ENCODE results near the gene JAML.

Gene JAML

DNA sequence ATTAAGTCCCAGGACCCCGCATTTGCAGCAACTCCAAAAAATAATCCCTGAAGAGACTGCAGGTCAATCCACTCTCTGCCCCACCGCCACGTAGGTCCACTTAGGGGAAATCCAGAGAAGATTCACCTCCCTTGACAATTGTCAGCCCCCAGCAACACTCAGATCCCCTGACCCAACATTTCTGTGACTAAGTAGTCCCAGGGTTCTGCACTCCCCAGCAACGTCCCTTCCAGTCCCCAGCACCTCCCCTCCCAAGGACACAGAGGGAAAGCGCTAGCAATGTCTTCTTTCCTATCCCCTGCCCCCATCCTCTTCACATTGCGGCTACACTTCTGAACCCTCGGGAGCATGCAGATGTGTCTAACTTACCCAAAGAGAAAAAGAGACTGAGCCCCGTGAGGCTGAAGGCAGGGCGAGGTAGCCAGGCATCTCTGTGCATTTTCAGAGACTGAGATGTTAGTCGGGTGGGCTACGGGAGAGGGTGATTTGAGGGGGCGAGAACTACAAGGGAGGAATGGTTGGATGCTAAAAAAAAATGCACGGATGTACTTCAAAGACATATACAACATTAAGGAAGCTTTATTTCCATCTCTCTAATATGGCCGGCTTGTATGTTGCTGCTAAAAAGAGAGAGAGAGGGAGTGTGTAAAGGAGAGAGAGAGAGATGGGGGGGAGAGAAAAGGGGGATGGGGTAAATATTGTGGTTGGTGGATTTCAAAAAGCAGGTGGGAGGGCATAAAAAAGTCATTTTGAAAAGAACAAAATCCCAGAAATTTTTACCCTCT lies 48.6 kb downstream of the JAML start, which contains the start of gene SCN2B:
SCN2B (minus strand) TSS at position 647 of the 785 bp plus-strand sequence; CDS start at position 439, 208 bp downstream.
- H3K9me3 ChIP-seq (ENCODE audit: control insufficient read depth, low read length): no peaks in the 10 kb centered on the region
- no peaks in the 10 kb centered on the region for H3K27me3 ChIP-seq (ENCODE audit: control insufficient read depth, insufficient read depth, low read length)
- no peak within 1 kb of the TSS for H3K27ac ChIP-seq
- TF ChIP-seq, protein P1, sequence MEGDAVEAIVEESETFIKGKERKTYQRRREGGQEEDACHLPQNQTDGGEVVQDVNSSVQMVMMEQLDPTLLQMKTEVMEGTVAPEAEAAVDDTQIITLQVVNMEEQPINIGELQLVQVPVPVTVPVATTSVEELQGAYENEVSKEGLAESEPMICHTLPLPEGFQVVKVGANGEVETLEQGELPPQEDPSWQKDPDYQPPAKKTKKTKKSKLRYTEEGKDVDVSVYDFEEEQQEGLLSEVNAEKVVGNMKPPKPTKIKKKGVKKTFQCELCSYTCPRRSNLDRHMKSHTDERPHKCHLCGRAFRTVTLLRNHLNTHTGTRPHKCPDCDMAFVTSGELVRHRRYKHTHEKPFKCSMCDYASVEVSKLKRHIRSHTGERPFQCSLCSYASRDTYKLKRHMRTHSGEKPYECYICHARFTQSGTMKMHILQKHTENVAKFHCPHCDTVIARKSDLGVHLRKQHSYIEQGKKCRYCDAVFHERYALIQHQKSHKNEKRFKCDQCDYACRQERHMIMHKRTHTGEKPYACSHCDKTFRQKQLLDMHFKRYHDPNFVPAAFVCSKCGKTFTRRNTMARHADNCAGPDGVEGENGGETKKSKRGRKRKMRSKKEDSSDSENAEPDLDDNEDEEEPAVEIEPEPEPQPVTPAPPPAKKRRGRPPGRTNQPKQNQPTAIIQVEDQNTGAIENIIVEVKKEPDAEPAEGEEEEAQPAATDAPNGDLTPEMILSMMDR (IDR thresholded peaks at IDR 0.05): no peak
- H3K36me3 ChIP-seq (ENCODE audit: control insufficient read depth, insufficient read depth, low read length): no peaks in the 10 kb centered on the region
- H3K4me1 ChIP-seq: peaks cover 3% of the 10 kb centered on the region
- no peak within 1 kb of the TSS for H3K4me3 ChIP-seq (ENCODE audit: low read depth, low read length)
- no peak within 1 kb of the TSS for H2AFZ ChIP-seq
- H3K79me2 ChIP-seq: no peaks in the 10 kb centered on the region
- no peak within 1 kb of the TSS for H3K9ac ChIP-seq
- H3K4me2 ChIP-seq (ENCODE audit: low read length): no peak within 1 kb of the TSS

DNA sequence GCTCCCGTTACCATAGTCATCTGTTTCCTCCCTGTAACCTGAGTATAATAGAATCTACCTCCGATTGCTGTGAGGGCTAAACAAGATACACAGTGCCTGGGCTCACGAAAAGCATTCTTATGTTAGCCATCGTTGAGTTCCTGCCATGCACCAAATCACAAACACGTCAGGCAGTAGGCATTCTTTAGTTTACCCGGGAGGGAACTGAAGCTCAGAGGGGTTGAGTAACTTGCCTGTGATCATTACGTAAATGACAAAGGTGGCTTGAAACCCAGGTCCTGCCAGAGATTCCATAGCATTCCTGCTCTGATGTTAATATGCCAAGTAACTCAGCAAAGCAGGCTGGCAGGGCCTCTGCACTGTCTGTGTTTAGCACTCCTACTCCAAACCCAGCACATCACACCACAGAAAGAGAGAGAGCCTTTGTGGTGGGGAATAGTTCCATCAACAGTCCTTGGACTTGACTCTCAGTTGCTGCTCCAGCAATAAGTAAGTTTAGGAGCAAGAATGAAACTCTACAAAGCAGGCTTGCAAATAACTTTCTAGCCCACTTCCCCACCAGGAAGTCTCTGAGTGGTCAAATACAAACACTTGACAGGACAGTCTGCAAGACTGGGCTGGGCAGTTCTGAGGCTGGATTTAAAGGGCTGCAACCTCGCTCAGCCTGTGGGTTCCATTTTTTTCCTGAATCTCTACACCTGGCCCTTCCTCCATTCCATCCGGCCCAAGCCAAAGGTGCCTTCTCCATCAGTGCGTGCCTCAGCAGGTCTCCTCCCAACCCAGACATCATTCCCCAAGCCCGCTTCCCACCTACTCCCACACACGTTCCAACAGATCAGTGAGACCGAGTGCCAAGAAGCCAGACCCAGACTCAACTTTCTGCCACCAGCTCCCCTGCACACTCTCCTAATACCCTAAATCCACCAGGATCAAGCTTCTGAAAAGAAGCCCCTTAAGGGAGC lies 49.5 kb downstream of the JAML start:
- Histone ChIP-seq H3K4me3 (ENCODE audit: low read depth, low read length) (no peak overlapping the region), H3K4me2 (ENCODE audit: low read length) (peak overlapping the region; percentile 22), H3K27me3 (ENCODE audit: control insufficient read depth, insufficient read depth, low read length) (no peaks in the 10 kb centered on the region), H3K4me1 (peaks cover 3% of the 10 kb centered on the region), H3K27ac (no peak overlapping the region), H3K79me2 (no peaks in the 10 kb centered on the region), H3K36me3 (ENCODE audit: control insufficient read depth, insufficient read depth, low read length) (no peaks in the 10 kb centered on the region), H3K9ac (no peak overlapping the region), H2AFZ (peak overlapping the region; percentile 50), H3K9me3 (ENCODE audit: control insufficient read depth, low read length) (no peaks in the 10 kb centered on the region)
- TF ChIP-seq, protein P1 (IDR thresholded peaks at IDR 0.05): no peak

DNA sequence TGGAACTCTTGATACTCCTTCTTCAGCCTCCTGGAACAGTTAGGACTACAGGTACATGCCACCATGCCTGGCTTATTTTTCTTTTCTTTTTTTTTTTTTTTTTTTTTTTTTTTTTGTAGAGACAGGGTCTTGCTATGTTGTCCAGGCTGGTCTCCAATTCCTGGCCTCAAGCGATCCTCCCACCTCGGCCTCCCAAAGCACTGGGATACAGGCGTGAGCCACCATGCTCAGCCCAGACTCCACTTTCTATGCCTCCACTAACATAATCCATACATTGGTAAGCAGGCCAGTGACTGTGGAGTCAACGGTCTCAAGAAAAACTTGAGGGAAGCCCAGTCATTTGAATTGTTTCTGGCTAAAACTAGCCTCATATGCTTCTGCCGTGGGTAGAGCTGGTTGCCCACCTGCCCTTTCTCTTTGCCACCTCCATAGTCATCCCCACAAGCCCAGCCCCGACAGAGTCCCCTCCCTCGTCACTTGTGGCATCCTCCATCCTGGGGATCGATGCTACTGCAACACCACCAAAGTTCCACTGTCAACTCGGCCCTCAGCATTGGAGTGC lies 50.7 kb downstream of the JAML start:
- H3K36me3 ChIP-seq (ENCODE audit: control insufficient read depth, insufficient read depth, low read length): no peaks in the 10 kb centered on the region
- TF ChIP-seq, protein P1 (IDR thresholded peaks at IDR 0.05): no peak
- peaks cover 3% of the 10 kb centered on the region for H3K4me1 ChIP-seq
- no peaks in the 10 kb centered on the region for H3K9me3 ChIP-seq (ENCODE audit: control insufficient read depth, low read length)
- no peaks in the 10 kb centered on the region for H3K79me2 ChIP-seq
- H3K9ac ChIP-seq: no peak overlapping the region
- no peak overlapping the region for H2AFZ ChIP-seq
- H3K27me3 ChIP-seq (ENCODE audit: control insufficient read depth, insufficient read depth, low read length): no peaks in the 10 kb centered on the region
- no peak overlapping the region for H3K4me2 ChIP-seq (ENCODE audit: low read length)
- no peak overlapping the region for H3K27ac ChIP-seq
- H3K4me3 ChIP-seq (ENCODE audit: low read depth, low read length): no peak overlapping the region

DNA sequence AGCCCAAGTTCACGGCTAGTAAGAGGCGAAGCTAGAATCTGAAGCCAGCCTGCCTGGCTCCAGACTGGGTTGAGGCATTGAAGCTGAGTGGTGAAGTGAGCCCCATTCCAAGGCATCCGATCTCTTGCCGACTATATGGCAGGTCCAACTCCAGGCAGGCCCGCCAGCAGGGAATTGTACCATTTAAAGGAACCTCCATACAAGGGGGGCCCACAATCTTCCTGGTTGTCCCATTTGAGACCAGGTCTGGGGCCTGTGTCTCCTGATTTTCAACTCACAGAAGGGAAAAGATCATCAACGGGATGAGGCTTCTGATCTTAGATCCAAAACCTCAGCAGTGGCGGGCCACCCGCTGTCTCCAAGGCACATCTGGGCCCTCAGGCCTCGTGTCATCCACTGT lies 52.5 kb downstream of the JAML start:
- no peaks in the 10 kb centered on the region for H3K36me3 ChIP-seq (ENCODE audit: control insufficient read depth, insufficient read depth, low read length)
- no peak overlapping the region for H3K4me3 ChIP-seq (ENCODE audit: low read depth, low read length)
- no peak overlapping the region for H3K9ac ChIP-seq

More for the DNA sequence above, 52.5 kb downstream of the JAML start:
- H3K27ac ChIP-seq: no peak overlapping the region
- TF ChIP-seq, protein P1 (IDR thresholded peaks at IDR 0.05): no peak
- no peaks in the 10 kb centered on the region for H3K79me2 ChIP-seq
- no peak overlapping the region for H2AFZ ChIP-seq
- no peaks in the 10 kb centered on the region for H3K27me3 ChIP-seq (ENCODE audit: control insufficient read depth, insufficient read depth, low read length)
- peaks cover 3% of the 10 kb centered on the region for H3K4me1 ChIP-seq
- no peak overlapping the region for H3K4me2 ChIP-seq (ENCODE audit: low read length)
- no peaks in the 10 kb centered on the region for H3K9me3 ChIP-seq (ENCODE audit: control insufficient read depth, low read length)
